HL-60 (cell line): ENCODE measurements around the gene RAET1E.

Experiments used
- CTCF ChIP-seq: IDR thresholded peaks from one replicate; pipeline ENCODE4 v1.5.1; 2011; ENCODE audit warnings: low read length, control low read depth, inconsistent platforms; ENCODE audit not compliant: insufficient read depth
- POLR2AphosphoS5 ChIP-seq: IDR thresholded peaks from 2 replicates; pipeline ENCODE4 v1.6.1; 2012; ENCODE audit warnings: low read depth

- TF ChIP-seq CTCF: no peak
- no peak for TF ChIP-seq POLR2AphosphoS5
Measured at GRCh38 chr6:149867876-149868640, 29.9 kb downstream of the RAET1E start.
